SU-DHL-6 (cell line): ENCODE measurements around the gene TBPL1.

ENCODE experiments used
- H2AFZ ChIP-seq: fragments of 200-600 bp; sonication (generic); 2 replicates; pipeline ENCODE4 v1.6.1; 2014; ENCODE audit warnings: low read depth, mild to moderate bottlenecking, moderate library complexity, mixed read lengths, antibody characterized with exemption, low read length; ENCODE audit not compliant: severe bottlenecking
- H3F3A ChIP-seq: fragments of 200-600 bp; shearing (Covaris generic); 2 replicates; pipeline ENCODE4 v1.6.0; 2016; ENCODE audit warnings: antibody characterized with exemption, mild to moderate bottlenecking; ENCODE audit not compliant: insufficient read depth
- H3K27ac ChIP-seq: fragments of 200-600 bp; sonication (generic); 2 replicates; pipeline ENCODE4 v1.5.1; 2016; ENCODE audit warnings: low read depth, mild to moderate bottlenecking, low read length, moderate library complexity, mixed read lengths
- H3K27me3 ChIP-seq: fragments of 200-600 bp; sonication (generic), shearing (Covaris generic); 2 replicates; pipeline ENCODE4 v1.6.0; 2014; ENCODE audit warnings: mild to moderate bottlenecking, low read length
- H3K36me3 ChIP-seq: fragments of 200-600 bp; sonication (generic); 2 replicates; pipeline ENCODE4 v1.6.1; 2014; ENCODE audit warnings: mild to moderate bottlenecking, low read length, mixed read lengths
- H3K4me2 ChIP-seq: fragments of 300-600, 200-600 bp; shearing (Covaris generic), sonication (generic); 2 replicates; pipeline ENCODE4 v1.6.0; 2014; ENCODE audit warnings: low read length, low read depth, mild to moderate bottlenecking; ENCODE audit not compliant: poor library complexity, severe bottlenecking
- H3K4me3 ChIP-seq: fragments of 200-600 bp; sonication (generic); 2 replicates; pipeline ENCODE4 v1.5.1; 2014; ENCODE audit warnings: antibody characterized with exemption, low read length, mild to moderate bottlenecking, mixed read lengths; ENCODE audit not compliant: insufficient read depth, poor library complexity, severe bottlenecking
- H3K79me2 ChIP-seq: fragments of 200-600 bp; sonication (generic); 2 replicates; pipeline ENCODE4 v1.6.1; 2014; ENCODE audit warnings: mild to moderate bottlenecking, low read length, moderate library complexity; ENCODE audit not compliant: insufficient read depth
- H3K9ac ChIP-seq: fragments of 200-600 bp; sonication (generic); 2 replicates; pipeline ENCODE4 v1.7.0; 2014; ENCODE audit warnings: mild to moderate bottlenecking, low read length
- H3K9me2 ChIP-seq: fragments of 200-600 bp; sonication (generic); replicated peaks from 2 replicates; pipeline ENCODE4 v1.6.1; 2014; ENCODE audit warnings: low read length; ENCODE audit not compliant: insufficient read depth
- H3K9me3 ChIP-seq: fragments of 200-600 bp; sonication (generic); 2 replicates; pipeline ENCODE4 v1.6.1; 2014; ENCODE audit warnings: low read length, mixed read lengths; ENCODE audit not compliant: insufficient read depth
- H4K20me1 ChIP-seq: fragments of 200-600 bp; sonication (generic); 2 replicates; pipeline ENCODE4 v1.6.1; 2014; ENCODE audit warnings: low read depth, mild to moderate bottlenecking, antibody characterized with exemption, low read length, moderate library complexity, mixed read lengths
- CTCF ChIP-seq: fragments of 200-600 bp; sonication (generic); IDR thresholded peaks from one replicate; pipeline ENCODE4 v1.5.1; 2017; ENCODE audit warnings: antibody characterized with exemption, mild to moderate bottlenecking, low read length, moderate library complexity; ENCODE audit not compliant: insufficient read depth, poor library complexity, severe bottlenecking
- EZH2phosphoT487 ChIP-seq: fragments of 200-600 bp; sonication (generic), shearing (Covaris generic); conservative IDR thresholded peaks from 2 replicates; pipeline ENCODE4 v1.6.1; 2018; ENCODE audit warnings: mild to moderate bottlenecking, antibody characterized with exemption, low read length, moderate library complexity, mixed read lengths

The TBPL1 gene

GRCh38 chr6:133916650-133917151 is 36.3 kb upstream of the TBPL1 start:
- Histone ChIP-seq H2AFZ (no peak overlapping the region), H3K79me2 (no peaks in the 10 kb centered on the region), H4K20me1 (no peaks in the 10 kb centered on the region), H3K27ac (no peak overlapping the region), H3K4me2 (no peak overlapping the region), H3F3A (no peaks in the 10 kb centered on the region), H3K9ac (no peak overlapping the region), H3K4me3 (no peak overlapping the region), H3K36me3 (no peaks in the 10 kb centered on the region), H3K9me3 (no peaks in the 10 kb centered on the region), H3K9me2 (no peaks in the 10 kb centered on the region), H3K27me3 (no peaks in the 10 kb centered on the region)
- TF ChIP-seq CTCF = peak; percentile 82
- no peak for TF ChIP-seq EZH2phosphoT487

GRCh38 chr6:133917781-133918180 is 35.2 kb upstream of the TBPL1 start:
- no peak overlapping the region for H2AFZ ChIP-seq
- no peaks in the 10 kb centered on the region for H3F3A ChIP-seq
- H3K4me2 ChIP-seq = no peak overlapping the region
- H3K9me2 ChIP-seq = no peaks in the 10 kb centered on the region
- TF ChIP-seq CTCF = no peak
- TF ChIP-seq EZH2phosphoT487 = no peak
- H3K9ac ChIP-seq = no peak overlapping the region
- H4K20me1 ChIP-seq = no peaks in the 10 kb centered on the region
- H3K27ac ChIP-seq = no peak overlapping the region
- H3K4me3 ChIP-seq = no peak overlapping the region
- no peaks in the 10 kb centered on the region for H3K36me3 ChIP-seq
- H3K79me2 ChIP-seq = no peaks in the 10 kb centered on the region
- H3K27me3 ChIP-seq = no peaks in the 10 kb centered on the region
- H3K9me3 ChIP-seq = no peaks in the 10 kb centered on the region

- Histone ChIP-seq H4K20me1 (no peaks in the 10 kb centered on the region), H3K27ac (no peak overlapping the region), H3K9ac (no peak overlapping the region), H3K9me3 (no peaks in the 10 kb centered on the region), H2AFZ (no peak overlapping the region), H3K27me3 (no peaks in the 10 kb centered on the region), H3K36me3 (no peaks in the 10 kb centered on the region), H3K9me2 (no peaks in the 10 kb centered on the region), H3F3A (no peaks in the 10 kb centered on the region), H3K4me2 (no peak overlapping the region), H3K79me2 (no peaks in the 10 kb centered on the region), H3K4me3 (no peak overlapping the region)
- TF ChIP-seq CTCF = no peak
- no peak for TF ChIP-seq EZH2phosphoT487
These were observed 34.7 kb upstream of the TBPL1 start for GRCh38 chr6:133918208-133918930.
